ENCODE data around the gene C1orf226. TPM values are rescaled to one million over a fixed set of nuclear protein-coding genes. Genes with fewer than 3 reads are reported as not detected.

Gene C1orf226
- total and polyA plus RNA-seq, 2 of the 4 experiments (the other 2 are of a cell fraction), result under 0.01 to 0.10 TPM

DNA sequence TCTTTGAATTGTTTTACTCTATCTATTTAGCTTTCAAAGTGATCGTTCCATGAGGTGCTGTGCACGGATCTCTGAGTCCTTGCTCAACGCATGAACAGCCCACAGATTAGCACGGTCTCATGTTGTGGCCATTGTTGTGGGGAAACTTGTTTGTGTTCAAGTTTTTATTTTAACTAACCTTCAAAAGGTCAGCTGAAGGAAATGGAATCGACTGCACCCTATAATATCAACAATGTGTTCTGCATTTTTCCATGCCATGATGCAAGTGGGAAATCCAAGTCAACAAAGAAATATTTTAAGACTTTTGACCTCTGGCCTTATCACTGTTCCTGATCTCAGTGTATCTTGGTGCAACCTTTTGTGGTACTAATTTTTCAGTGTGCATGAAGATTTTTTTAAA, 24.3 kb downstream of the C1orf226 start:
- DNase-seq (no peak), ATAC-seq (ENCODE audit: low read depth) (no peak)
- intact Hi-C loops (cut with micrococcal nuclease) (no loop called here), in situ Hi-C loops (cut with MboI; ENCODE audit: low sequenced_read_pairs) (no loop called here), dilution Hi-C loops (cut with HindIII; ENCODE audit: low sequenced_read_pairs, unreplicated experiment) (no loop called here)
- Histone ChIP-seq H3K9me1 (ENCODE audit: insufficient read depth, low read length) (no peaks in the 10 kb centered on the region), H3K4me3 (ENCODE audit: insufficient read depth, low read depth, low read length) (no peak overlapping the region), H3K14ac (replicated peaks; ENCODE audit: low read depth, low read length) (no peak overlapping the region), H2AFZ (replicated peaks; ENCODE audit: low read length, poor library complexity) (no peak overlapping the region), H4K20me1 (ENCODE audit: insufficient read depth, low read length) (no peaks in the 10 kb centered on the region), H3K79me1 (ENCODE audit: low read depth in 1 of 2, low read length in 2 of 2) (no peaks in the 10 kb centered on the region), H2AK9ac (replicated peaks; ENCODE audit: low read depth, low read length, poor library complexity) (no peak overlapping the region), H4K8ac (ENCODE audit: low read depth in 2 of 2, low read length in 2 of 2) (no peak overlapping the region), H4K91ac (ENCODE audit: insufficient read depth, low read depth, low read length) (no peak overlapping the region), H3K56ac (ENCODE audit: extremely low read depth, insufficient read depth, low read length) (no peak overlapping the region), H3K27me3 (ENCODE audit: control insufficient read depth, insufficient read depth, low read length) (no peaks in the 10 kb centered on the region), H2BK5ac (ENCODE audit: low read depth, low read length, poor library complexity, severe bottlenecking) (no peak overlapping the region), H3K9me3 (ENCODE audit: control insufficient read depth, insufficient read depth, low read length) (no peaks in the 10 kb centered on the region), H4K5ac (ENCODE audit: low read depth, low read length) (no peak overlapping the region), H2BK20ac (ENCODE audit: low read depth, low read length) (no peak overlapping the region), H2BK120ac (ENCODE audit: low read depth, low read length) (no peak overlapping the region), H3K36me3 (ENCODE audit: control insufficient read depth, insufficient read depth, low read length) (no peaks in the 10 kb centered on the region), H3K18ac (ENCODE audit: low read depth, low read length) (no peak overlapping the region), H3K27ac (ENCODE audit: insufficient read depth, low read length) (no peak overlapping the region), H3K4me1 (ENCODE audit: control insufficient read depth, insufficient read depth, low read length) (no peaks in the 10 kb centered on the region; the same call in 1 of the 2 replicates), H3K4ac (ENCODE audit: low read depth, low read length) (no peak overlapping the region), H3K23ac (ENCODE audit: low read depth, low read length) (no peak overlapping the region), H2BK15ac (ENCODE audit: low read depth, low read length) (no peak overlapping the region), H3K9ac (ENCODE audit: low read depth, low read length) (no peak overlapping the region), H2AK5ac (ENCODE audit: low read depth, low read length) (no peak overlapping the region), H3K4me2 (ENCODE audit: low read depth, low read length) (no peak overlapping the region)
- CTCF ChIA-PET, result no interaction called here
- POLR2A ChIA-PET (ENCODE audit: unreplicated experiment), result no interaction called here
- no CpG with 5 or more reads among the region's 5 CpGs for WGBS, 2 experiments (ENCODE audit: extremely low coverage in 2 of 2, insufficient read length in 1 of 2)
- TF ChIP-seq BHLHE40 (IDR thresholded peaks at IDR 0.05; ENCODE audit: low read depth, low read length), result no peak
- TF ChIP-seq CEBPB (IDR thresholded peaks at IDR 0.05; ENCODE audit: low read depth, low read length), result no peak
- TF ChIP-seq, protein P1, sequence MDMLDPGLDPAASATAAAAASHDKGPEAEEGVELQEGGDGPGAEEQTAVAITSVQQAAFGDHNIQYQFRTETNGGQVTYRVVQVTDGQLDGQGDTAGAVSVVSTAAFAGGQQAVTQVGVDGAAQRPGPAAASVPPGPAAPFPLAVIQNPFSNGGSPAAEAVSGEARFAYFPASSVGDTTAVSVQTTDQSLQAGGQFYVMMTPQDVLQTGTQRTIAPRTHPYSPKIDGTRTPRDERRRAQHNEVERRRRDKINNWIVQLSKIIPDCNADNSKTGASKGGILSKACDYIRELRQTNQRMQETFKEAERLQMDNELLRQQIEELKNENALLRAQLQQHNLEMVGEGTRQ (IDR thresholded peaks at IDR 0.05; ENCODE audit: low read depth, low read length), result no peak
- TF ChIP-seq SMC3 (IDR thresholded peaks at IDR 0.05; ENCODE audit: low read depth, low read length), result no peak
- no peak for TF ChIP-seq RAD21 (IDR thresholded peaks at IDR 0.05; ENCODE audit: low read length)
- TF ChIP-seq MAZ (IDR thresholded peaks at IDR 0.05; ENCODE audit: borderline replicate concordance, low read depth, low read length), result no peak
- TF ChIP-seq MAFK (IDR thresholded peaks at IDR 0.05; ENCODE audit: low read depth, low read length), result no peak
- no peak for TF ChIP-seq POLR2A (IDR thresholded peaks at IDR 0.05; ENCODE audit: low read depth, low read length)
- TF ChIP-seq, protein P2, sequence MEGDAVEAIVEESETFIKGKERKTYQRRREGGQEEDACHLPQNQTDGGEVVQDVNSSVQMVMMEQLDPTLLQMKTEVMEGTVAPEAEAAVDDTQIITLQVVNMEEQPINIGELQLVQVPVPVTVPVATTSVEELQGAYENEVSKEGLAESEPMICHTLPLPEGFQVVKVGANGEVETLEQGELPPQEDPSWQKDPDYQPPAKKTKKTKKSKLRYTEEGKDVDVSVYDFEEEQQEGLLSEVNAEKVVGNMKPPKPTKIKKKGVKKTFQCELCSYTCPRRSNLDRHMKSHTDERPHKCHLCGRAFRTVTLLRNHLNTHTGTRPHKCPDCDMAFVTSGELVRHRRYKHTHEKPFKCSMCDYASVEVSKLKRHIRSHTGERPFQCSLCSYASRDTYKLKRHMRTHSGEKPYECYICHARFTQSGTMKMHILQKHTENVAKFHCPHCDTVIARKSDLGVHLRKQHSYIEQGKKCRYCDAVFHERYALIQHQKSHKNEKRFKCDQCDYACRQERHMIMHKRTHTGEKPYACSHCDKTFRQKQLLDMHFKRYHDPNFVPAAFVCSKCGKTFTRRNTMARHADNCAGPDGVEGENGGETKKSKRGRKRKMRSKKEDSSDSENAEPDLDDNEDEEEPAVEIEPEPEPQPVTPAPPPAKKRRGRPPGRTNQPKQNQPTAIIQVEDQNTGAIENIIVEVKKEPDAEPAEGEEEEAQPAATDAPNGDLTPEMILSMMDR (conservative IDR thresholded peaks at IDR 0.05; ENCODE audit: low read depth, low read length), result no peak
- TF ChIP-seq MXI1 (IDR thresholded peaks at IDR 0.05; ENCODE audit: borderline replicate concordance, low read depth, low read length), result no peak
- TF ChIP-seq, protein P3, sequence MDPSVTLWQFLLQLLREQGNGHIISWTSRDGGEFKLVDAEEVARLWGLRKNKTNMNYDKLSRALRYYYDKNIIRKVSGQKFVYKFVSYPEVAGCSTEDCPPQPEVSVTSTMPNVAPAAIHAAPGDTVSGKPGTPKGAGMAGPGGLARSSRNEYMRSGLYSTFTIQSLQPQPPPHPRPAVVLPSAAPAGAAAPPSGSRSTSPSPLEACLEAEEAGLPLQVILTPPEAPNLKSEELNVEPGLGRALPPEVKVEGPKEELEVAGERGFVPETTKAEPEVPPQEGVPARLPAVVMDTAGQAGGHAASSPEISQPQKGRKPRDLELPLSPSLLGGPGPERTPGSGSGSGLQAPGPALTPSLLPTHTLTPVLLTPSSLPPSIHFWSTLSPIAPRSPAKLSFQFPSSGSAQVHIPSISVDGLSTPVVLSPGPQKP (IDR thresholded peaks at IDR 0.05; ENCODE audit: borderline replicate concordance, low read depth, low read length), result no peak
- TF ChIP-seq RCOR1 (IDR thresholded peaks at IDR 0.05; ENCODE audit: insufficient replicate concordance, low read length), result no peak
- TF ChIP-seq CHD1 (IDR thresholded peaks at IDR 0.05; ENCODE audit: low read depth, low read length), result no peak
- no peak for TF ChIP-seq FOS (IDR thresholded peaks at IDR 0.05; ENCODE audit: low read depth, low read length)
- TF ChIP-seq RFX5 (IDR thresholded peaks at IDR 0.05; ENCODE audit: low read depth, low read length), result no peak
- no peak for TF ChIP-seq NFE2L2 (IDR thresholded peaks at IDR 0.05; ENCODE audit: low read depth, low read length)
- no TSS peak for BruUV-seq (replicated peaks)

All from IMR-90 (cell line).